ENCODE data around the gene JAK1. TPM values are rescaled to one million over a fixed set of nuclear protein-coding genes. Genes with fewer than 3 reads are reported as not detected.

The JAK1 gene
- total RNA-seq, 4 donors from 2014 or later, result 214 to 288 (median 265) TPM

DNA sequence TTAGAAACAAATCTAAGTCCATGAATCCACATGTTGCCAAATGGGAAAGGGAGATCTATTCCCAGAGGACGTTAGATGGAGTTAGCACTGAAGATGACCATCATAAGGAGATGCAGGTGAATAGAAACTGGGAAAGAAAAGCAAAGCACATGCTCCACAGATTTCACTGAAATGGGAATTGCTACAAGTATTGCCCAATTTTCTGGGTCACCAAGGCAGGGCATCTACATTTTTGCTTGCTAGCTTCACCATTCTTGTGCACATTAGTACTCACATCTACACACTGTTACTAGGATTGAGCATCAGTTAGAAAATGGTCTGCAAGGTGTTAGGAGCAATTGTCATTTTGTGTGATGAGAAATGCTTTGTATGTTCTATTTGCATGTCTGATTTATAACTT is 99.1 kb downstream of the JAK1 start:
- TF ChIP-seq, protein P1, sequence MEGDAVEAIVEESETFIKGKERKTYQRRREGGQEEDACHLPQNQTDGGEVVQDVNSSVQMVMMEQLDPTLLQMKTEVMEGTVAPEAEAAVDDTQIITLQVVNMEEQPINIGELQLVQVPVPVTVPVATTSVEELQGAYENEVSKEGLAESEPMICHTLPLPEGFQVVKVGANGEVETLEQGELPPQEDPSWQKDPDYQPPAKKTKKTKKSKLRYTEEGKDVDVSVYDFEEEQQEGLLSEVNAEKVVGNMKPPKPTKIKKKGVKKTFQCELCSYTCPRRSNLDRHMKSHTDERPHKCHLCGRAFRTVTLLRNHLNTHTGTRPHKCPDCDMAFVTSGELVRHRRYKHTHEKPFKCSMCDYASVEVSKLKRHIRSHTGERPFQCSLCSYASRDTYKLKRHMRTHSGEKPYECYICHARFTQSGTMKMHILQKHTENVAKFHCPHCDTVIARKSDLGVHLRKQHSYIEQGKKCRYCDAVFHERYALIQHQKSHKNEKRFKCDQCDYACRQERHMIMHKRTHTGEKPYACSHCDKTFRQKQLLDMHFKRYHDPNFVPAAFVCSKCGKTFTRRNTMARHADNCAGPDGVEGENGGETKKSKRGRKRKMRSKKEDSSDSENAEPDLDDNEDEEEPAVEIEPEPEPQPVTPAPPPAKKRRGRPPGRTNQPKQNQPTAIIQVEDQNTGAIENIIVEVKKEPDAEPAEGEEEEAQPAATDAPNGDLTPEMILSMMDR (IDR thresholded peaks at IDR 0.05; ENCODE audit: low read depth), result no peak

DNA sequence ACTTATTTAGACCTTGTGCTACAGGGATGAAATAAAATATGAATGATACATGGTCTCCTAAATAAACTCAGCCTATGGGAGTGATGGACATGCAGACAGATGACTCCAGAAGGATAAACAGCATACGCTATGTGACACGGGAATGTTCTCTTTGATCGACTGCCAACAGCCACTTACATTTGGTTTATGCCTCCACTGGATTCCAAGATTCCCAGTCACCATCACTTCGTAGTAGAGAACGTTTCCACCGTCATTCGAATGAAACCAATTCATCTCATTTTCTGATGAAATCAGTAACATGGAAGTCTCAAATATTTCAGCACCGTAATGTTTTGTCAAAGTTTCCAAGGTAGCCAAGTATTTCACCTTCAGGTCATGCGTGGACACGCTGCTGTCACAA is 99.7 kb downstream of the JAK1 start:
- TF ChIP-seq, protein P1 (IDR thresholded peaks at IDR 0.05; ENCODE audit: low read depth), result no peak

DNA sequence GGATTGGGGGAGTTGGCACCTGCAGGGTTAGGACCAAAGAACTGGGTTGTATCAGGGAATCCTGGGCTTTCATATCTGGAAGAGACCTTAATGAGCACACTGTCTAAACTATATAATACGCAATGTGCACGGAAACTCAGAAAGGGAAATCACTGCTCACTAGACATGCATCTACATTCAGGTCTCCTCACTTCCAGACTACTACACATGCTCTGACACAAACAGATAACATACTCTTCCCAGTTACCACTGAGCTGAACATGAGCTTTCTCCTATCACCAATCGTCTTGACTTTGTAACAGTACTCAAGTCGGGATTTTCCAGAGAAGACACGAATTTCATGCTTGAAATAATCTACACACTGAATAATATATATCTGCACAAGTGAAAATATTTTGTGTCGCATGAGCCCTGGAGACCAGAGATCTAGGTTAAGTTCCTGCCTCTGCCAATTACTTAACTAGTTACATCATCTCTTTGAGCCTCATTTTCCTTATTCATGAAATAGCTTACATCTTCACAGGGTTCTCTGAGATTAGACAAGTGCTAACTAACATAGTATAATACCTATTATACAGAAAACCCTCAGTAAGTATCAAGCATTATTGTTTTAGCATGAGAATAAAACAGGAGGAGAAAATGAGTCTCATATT is 101.1 kb downstream of the JAK1 start:
- TF ChIP-seq, protein P1 (IDR thresholded peaks at IDR 0.05; ENCODE audit: low read depth), result no peak

DNA sequence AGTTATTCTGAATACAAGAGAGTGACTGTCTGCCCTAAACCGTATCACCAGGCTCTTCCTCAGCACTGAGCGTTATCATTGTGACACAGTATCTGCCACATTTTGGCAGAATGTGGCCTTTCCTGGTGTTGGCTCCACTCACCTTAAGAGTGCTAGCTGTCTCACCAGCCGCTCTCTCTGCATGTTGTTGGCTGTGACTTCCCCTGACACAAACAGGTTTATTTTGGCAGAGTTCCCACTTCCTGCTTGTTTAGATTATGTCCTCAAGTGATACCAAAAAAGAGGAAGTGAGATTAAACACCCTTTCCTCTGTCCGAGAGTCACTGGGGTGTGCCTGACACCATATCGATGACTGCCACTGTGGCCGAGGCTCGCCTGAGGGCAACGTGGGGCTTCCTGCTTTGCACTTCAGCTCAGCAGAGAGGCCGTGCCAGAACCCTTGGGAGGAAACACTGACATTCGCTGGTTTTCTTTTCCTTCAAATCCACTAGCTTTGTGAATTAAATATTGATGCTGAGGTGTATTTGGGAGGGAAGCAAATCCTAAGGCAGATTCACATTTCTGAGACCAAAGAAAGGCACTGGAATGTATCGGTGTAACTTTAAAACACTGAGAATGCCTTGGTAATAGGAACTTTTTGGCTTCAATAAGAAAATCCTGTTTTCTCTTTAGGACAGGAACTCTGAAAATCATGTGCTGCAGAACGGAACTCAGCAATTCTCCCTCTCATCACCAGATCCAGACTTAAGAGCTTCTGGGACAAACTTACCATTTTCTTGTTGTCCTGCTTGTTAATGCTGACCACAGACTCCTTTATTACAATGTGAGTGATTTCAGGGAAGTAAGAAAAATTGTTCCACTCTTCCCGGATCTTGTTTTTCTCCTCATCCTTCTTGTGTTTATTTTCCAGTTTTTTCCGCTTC is 102.1 kb downstream of the JAK1 start:
- TF ChIP-seq, protein P1 (IDR thresholded peaks at IDR 0.05; ENCODE audit: low read depth), result no peak

DNA sequence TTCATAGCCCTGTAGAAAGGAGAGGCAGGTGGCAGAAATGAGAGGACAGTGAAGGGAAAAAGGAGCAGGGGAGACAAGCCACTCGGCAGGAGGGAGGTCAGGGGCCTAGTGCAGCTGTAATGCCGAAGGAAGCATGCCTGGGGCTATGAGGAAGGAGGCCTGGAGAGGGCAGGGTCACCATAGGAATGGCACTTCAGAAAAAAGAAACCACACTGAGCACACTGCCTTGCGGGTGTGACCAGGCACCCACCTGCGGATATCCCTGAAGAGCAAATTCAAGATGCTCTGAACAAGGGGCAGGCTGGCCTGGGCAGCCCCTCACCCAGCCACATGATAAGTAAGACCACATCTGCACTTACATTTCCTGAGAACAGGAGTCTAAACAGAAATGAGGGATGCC is 104.7 kb downstream of the JAK1 start:
- TF ChIP-seq, protein P1 (IDR thresholded peaks at IDR 0.05; ENCODE audit: low read depth), result no peak

DNA sequence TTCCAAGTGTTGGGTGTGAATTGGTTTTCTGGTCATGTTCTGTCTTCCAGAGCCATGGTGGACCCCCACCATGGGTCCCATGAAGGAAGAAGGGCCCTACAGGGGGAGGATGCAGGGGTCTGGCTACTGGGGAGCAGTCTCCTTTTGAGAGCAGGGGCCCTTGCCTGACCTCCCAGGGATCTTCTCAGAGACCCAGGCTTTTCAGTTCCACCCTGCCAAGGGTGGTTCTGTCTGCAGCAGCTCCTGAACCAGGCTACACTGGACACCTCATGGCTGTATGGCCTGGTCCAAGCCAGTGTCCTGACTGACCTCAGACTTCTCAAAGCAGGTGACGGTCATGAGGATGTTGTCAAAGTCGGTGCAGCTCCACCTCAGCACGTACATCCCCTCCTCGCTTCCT is 109.0 kb downstream of the JAK1 start:
- TF ChIP-seq, protein P1 (IDR thresholded peaks at IDR 0.05; ENCODE audit: low read depth), result no peak

DNA sequence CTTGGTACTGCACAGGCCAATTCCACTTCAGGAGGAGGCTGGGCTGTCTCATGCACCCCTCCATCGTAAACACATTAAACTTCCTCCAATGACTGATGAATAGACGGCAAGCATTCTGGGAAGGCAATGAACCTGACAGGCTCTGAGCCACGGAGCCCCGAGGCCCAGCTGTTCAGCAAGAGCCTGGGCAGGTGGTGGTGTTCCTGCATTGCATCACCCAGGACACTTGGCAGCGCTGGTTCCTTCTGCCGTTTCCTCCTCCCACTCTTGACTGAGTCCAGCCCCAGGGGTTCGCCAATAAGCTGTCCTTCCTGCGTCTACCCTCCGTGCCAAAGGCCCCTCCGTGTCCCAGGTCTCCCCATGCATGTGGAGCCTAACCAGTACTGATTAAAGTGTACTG is 109.8 kb downstream of the JAK1 start:
- TF ChIP-seq, protein P1 (IDR thresholded peaks at IDR 0.05; ENCODE audit: low read depth), result no peak

Measured in subcutaneous adipose tissue (tissue), 4 donors.